K562 (cell line): Measurements from ENCODE around the gene ELSPBP1. TPM values are rescaled to one million over a fixed set of nuclear protein-coding genes. Genes with fewer than 3 reads are reported as not detected.

Experiments used
- BDP1 ChIP-seq: IDR thresholded peaks from 3 replicates; pipeline ENCODE4 v1.6.1; 2011; ENCODE audit not compliant: insufficient read length, insufficient read depth
- PTTG1 ChIP-seq: fragments of 450-650 bp; IDR thresholded peaks from 2 replicates; pipeline ENCODE4 v1.6.1; 2016; ENCODE audit warnings: low read depth, mild to moderate bottlenecking, missing genetic modification characterization, missing compliant biosample characterization
- ZNF589 ChIP-seq: fragments of 200-800 bp; sonication (Bioruptor generic); IDR thresholded peaks from 2 replicates; pipeline ENCODE4 v1.6.1; 2016; ENCODE audit warnings: low read depth, missing genetic modification characterization, missing compliant biosample characterization
- polyA plus RNA-seq, 8 experiments: library from polyadenylated mRNA; depleted of rRNA in 4 of 8; stranded (reverse) in 5 of 8; unstranded in 3 of 8; fragments of >200 nt; fragmentation: Nextera tagmentation in 2 of 8; fragmentation: Illumina TruSeq in 1 of 8; extraction: Ambion mirVana in 2 of 8; extraction: Trizol in 1 of 8; gene quantifications; 2 replicates each; pipeline versions ENCODE4 v1.2.1 to v1.2.3, GENCODE V29; 2011 to 2014; ENCODE audit warnings: inconsistent platforms in 1 of 8, missing spikeins in 1 of 8
- total RNA-seq, 7 experiments: library from RNA; depleted of rRNA in 6 of 7; stranded (reverse); fragments of >200 nt in 6 of 7; fragmentation: Illumina TruSeq in 2 of 7; extraction: Trizol in 2 of 7; gene quantifications; 2 replicates each; pipeline versions ENCODE4 v1.2.1 to v1.2.3, GENCODE V29; 2011 to 2021; ENCODE audit warnings: low replicate concordance in 1 of 7
- TF ChIP-seq, protein P1 (sequence below): fragments of 250-450 bp; sonication (Bioruptor Pico); IDR thresholded peaks from 2 replicates; pipeline ENCODE4 v1.4.0; 2020
- TF ChIP-seq, protein P2 (sequence below): fragments of 450-650 bp; IDR thresholded peaks from 2 replicates; pipeline ENCODE4 v1.6.1; 2016; ENCODE audit warnings: borderline replicate concordance
- TF ChIP-seq, protein P3 (sequence below), 2 experiments: IDR thresholded peaks; 2 replicates each; pipeline ENCODE4 v1.6.1; 2011; ENCODE audit warnings: borderline replicate concordance in 1 of 2, control low read depth in 1 of 2, low read depth in 1 of 2, low read length in 1 of 2, mild to moderate bottlenecking in 1 of 2, mixed read lengths in 1 of 2, moderate library complexity in 1 of 2; ENCODE audit not compliant: insufficient read depth in 1 of 2, insufficient read length in 1 of 2, poor library complexity in 1 of 2, severe bottlenecking in 1 of 2; ENCODE audit errors: extremely low read depth in 1 of 2

Gene ELSPBP1
- total and polyA plus RNA-seq, 9 of the 15 experiments (the other 6 are each of a cell fraction or from before 2014, with no cell fraction given): not detected

DNA sequence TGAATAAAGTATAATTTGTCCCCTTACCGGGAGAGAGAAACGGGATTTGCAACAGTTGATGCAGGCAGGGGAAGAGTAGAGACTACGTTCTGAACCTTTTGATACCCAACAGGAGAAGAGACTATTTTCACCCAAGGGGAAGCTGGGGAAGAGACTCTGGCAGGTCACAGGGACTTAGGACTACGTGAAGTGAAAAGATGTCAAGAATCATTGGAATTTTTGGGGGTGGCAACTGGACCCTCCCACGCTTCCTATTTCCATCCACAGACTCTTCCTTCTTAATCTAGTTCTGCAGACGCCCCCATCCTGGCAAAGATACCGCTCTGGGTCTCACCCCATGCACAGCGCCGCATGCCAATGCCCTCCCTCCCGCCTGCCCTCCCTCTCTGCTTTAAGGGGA lies 35.6 kb downstream of the ELSPBP1 start (continued):
- TF ChIP-seq, protein P1, sequence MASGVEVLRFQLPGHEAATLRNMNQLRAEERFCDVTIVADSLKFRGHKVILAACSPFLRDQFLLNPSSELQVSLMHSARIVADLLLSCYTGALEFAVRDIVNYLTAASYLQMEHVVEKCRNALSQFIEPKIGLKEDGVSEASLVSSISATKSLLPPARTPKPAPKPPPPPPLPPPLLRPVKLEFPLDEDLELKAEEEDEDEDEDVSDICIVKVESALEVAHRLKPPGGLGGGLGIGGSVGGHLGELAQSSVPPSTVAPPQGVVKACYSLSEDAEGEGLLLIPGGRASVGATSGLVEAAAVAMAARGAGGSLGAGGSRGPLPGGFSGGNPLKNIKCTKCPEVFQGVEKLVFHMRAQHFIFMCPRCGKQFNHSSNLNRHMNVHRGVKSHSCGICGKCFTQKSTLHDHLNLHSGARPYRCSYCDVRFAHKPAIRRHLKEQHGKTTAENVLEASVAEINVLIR: no peak
- TF ChIP-seq BDP1 (no peak), ZNF589 (CRISPR knock-in tag) (no peak), PTTG1 (tag) (no peak)
- TF ChIP-seq, protein P2, sequence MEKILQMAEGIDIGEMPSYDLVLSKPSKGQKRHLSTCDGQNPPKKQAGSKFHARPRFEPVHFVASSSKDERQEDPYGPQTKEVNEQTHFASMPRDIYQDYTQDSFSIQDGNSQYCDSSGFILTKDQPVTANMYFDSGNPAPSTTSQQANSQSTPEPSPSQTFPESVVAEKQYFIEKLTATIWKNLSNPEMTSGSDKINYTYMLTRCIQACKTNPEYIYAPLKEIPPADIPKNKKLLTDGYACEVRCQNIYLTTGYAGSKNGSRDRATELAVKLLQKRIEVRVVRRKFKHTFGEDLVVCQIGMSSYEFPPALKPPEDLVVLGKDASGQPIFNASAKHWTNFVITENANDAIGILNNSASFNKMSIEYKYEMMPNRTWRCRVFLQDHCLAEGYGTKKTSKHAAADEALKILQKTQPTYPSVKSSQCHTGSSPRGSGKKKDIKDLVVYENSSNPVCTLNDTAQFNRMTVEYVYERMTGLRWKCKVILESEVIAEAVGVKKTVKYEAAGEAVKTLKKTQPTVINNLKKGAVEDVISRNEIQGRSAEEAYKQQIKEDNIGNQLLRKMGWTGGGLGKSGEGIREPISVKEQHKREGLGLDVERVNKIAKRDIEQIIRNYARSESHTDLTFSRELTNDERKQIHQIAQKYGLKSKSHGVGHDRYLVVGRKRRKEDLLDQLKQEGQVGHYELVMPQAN: no peak
- TF ChIP-seq, protein P3, sequence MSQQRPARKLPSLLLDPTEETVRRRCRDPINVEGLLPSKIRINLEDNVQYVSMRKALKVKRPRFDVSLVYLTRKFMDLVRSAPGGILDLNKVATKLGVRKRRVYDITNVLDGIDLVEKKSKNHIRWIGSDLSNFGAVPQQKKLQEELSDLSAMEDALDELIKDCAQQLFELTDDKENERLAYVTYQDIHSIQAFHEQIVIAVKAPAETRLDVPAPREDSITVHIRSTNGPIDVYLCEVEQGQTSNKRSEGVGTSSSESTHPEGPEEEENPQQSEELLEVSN (IDR thresholded peaks at IDR 0.05; ENCODE audit: borderline replicate concordance in 1 of 2, extremely low read depth in 1 of 2, insufficient read depth in 1 of 2, insufficient read length in 1 of 2, low read depth in 1 of 2, low read length in 1 of 2, poor library complexity in 1 of 2, severe bottlenecking in 1 of 2): no peak
